Activated CD4-positive, alpha-beta T cell treated with anti-CD3 and anti-CD28 coated beads, Interleukin-2, amount 10 ng/mL, durations not matched to agents 7 days and 5 days (primary cell): ENCODE measurements around the gene ZNF428. TPM values are rescaled to one million over a fixed set of nuclear protein-coding genes. Genes with fewer than 3 reads are reported as not detected.
"Not testable (repeated sequence)": the region's sequence is repeated elsewhere in the genome, so short reads cannot be mapped to it uniquely, and the experiment has no call there.

Experiments
- CTCF ChIA-PET: fragments of 350-600 bp; sonication (Branson Sonifier 250); formaldehyde crosslinking; loops from one replicate; lab custom pipeline; 2021; ENCODE audit warnings: antibody characterized with exemption; lab: Charles Lee
- POLR2A ChIA-PET: fragments of 350-600 bp; sonication (Branson Sonifier 250); formaldehyde crosslinking; loops from one replicate; lab custom pipeline; 2021; ENCODE audit warnings: antibody characterized with exemption; lab: Charles Lee
- DNase-seq: peaks from one replicate; pipeline ENCODE4 v3.0.0-alpha.2; 2020
- H3K27ac Mint-ChIP-seq: one replicate; pipeline ENCODE4 v1.8.0; 2021; ENCODE audit warnings: mild to moderate bottlenecking, moderate library complexity, mixed read lengths
- H3K27me3 Mint-ChIP-seq: one replicate; pipeline ENCODE4 v1.8.0; 2021; ENCODE audit warnings: mixed read lengths
- H3K36me3 Mint-ChIP-seq: one replicate; pipeline ENCODE4 v1.8.0; 2021; ENCODE audit warnings: low read depth, mixed read lengths
- H3K4me1 Mint-ChIP-seq: one replicate; pipeline ENCODE4 v1.8.0; 2021; ENCODE audit warnings: mixed read lengths
- H3K4me3 Mint-ChIP-seq: one replicate; pipeline ENCODE4 v1.8.0; 2021; ENCODE audit warnings: mild to moderate bottlenecking, moderate library complexity, mixed read lengths
- H3K9me3 Mint-ChIP-seq: one replicate; pipeline ENCODE4 v1.8.0; 2021; ENCODE audit warnings: mixed read lengths
- total RNA-seq, 2 experiments: library from RNA; stranded (reverse); gene quantifications; one replicate each; pipeline ENCODE4 v1.2.3, GENCODE V29; 2021

The ZNF428 gene
- total RNA-seq, 2 experiments from 2014 or later: 24.5 to 30.5 TPM

DNA sequence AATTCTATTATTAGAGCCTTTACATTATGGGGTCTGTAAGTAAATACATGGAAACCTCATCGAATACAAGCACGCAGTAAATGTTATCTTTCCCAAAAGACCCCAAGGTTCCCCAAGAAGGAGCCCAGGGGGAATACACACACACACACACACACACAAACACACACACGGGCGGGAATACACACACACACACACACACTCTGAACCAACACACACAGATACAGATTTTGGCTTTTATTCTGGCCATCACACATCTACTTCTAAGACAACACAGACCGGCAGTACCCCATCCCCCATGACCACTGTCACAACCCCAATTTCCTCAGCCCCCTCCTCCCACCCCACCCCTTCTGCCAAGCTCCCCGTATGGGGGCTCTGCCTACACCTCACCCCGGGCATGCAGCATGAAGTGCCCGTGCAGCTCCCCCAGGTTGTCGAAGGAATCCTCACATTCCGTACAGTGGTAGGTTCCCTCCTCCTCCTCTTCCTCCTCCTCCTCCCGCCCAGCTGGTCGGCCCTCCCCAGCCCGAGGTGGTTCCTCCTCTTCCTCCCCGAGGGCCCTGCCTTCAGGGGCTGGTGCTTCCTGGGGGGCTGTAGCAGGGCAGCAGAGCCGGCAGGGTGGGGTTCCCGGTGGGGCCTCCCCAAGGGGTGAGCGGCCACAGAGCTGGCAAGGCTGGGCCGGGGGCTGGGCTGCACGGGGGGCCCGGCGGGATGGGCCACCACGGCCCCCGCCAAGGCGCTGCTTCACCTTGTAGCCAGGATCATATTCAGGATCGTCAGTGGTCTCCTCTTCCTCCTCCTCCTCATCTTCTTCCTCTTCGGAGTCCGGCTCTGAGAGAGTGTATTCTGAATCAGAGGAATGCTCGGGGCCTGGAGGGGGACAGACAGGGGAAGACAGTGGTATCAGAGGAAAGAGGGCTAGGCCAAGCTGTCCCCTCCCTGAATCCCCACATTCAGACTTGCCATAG, 11.9 kb downstream of the ZNF428 start:
- Mint-ChIP-seq H3K36me3 (peaks cover 11% of the 10 kb centered on the region), H3K4me3 (no peak overlapping the region), H3K27me3 (no peaks in the 10 kb centered on the region), H3K4me1 (peaks cover 3% of the 10 kb centered on the region), H3K9me3 (no peaks in the 10 kb centered on the region), H3K27ac (peak overlapping the region; percentile 50)
- DNase-seq: no peak
- CTCF ChIA-PET: interaction anchor here (0.7 to 1.0 kb wide), 2 partner anchors 8 to 13 kb away, joined by 3 to 4 read pairs; no protein-coding TSS in a partner anchor
- POLR2A ChIA-PET: no interaction called here

DNA sequence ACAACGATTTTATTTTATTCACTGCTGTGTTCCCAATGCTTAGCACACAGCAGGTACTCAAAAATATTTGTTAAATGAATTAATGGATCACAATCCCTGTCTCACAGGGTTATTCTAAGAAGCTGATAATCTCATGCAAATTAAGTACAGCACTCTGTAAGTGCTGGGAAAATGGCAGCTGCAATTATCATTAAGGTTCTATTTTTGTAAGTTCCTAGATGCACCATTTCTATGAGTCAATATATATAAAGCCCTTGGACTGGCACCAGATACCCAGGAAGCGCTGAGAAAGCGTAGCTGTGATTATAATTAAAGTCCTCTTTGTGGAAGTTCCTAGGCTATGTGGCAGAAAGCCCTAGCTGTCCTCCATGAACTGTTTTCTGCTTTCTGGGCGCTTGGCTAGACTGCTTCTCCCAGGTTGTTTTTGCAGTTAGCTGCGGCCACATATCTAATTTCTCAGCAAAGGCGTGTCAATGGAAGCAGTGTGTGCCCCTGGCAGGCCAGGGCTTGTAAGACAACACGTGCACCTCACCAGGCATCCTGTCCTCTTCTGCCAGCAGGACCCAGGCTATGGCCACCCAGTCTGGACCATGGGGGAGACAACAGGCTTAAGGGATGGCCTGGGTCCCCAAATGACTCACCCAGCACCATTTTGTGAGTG, 12.7 kb downstream of the ZNF428 start:
- Mint-ChIP-seq H3K27ac (no peak overlapping the region), H3K4me1 (peaks cover 3% of the 10 kb centered on the region), H3K27me3 (no peaks in the 10 kb centered on the region), H3K36me3 (peaks cover 5% of the 10 kb centered on the region), H3K4me3 (no peak overlapping the region), H3K9me3 (no peaks in the 10 kb centered on the region)
- no peak for DNase-seq
- POLR2A ChIA-PET: no interaction called here
- CTCF ChIA-PET: interaction anchor here (0.7 to 2.7 kb wide), 4 partner anchors 9 to 52 kb away, joined by 3 to 15 read pairs (median 6); partner anchors contain the start of gene IRGQ

DNA sequence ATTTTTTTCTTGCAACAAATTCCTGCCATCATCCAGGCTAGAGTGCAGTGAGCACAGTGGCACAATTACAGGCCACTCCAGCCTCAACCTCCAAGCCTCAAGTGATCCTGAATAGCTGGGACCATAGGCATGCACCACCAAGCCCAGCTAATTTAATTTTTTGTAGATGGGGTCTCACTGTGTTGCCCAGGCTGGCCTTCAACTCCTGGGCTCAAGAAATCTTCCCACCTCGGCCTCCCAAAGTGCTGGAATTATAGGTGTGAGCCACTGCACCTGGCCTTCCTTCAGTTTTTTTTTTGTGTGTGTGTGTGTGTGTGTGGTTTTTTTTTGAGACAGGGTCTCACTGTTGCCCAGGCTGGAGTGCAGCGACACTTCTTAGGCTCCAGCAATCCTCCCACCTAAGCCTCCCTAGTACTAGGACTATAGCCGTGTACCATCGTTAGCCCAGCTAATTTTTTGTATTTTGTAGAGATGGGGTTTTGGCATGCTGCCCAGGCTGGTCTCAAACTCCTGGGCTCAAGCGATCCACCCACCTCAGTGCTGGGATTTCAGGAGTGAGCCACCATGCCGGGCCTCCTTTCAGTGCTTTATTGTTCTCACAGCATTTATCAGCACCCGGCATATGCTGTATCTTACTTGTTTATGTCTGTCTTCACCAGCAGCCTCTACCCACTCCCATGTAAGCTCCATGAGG, 13.4 kb downstream of the ZNF428 start:
- peak overlapping the region; percentile 41 for H3K27ac Mint-ChIP-seq
- ChIA-PET POLR2A (no interaction called here), CTCF (interaction anchor here (1.0 to 2.7 kb wide), 3 partner anchors 9 to 51 kb away, joined by 3 to 15 read pairs (median 8); partner anchors contain the start of gene IRGQ)
- H3K4me3 Mint-ChIP-seq: no peak overlapping the region
- peaks cover 8% of the 10 kb centered on the region for H3K36me3 Mint-ChIP-seq
- peaks cover 3% of the 10 kb centered on the region for H3K4me1 Mint-ChIP-seq
- H3K27me3 Mint-ChIP-seq: no peaks in the 10 kb centered on the region
- no peak for DNase-seq
- no peaks in the 10 kb centered on the region for H3K9me3 Mint-ChIP-seq

DNA sequence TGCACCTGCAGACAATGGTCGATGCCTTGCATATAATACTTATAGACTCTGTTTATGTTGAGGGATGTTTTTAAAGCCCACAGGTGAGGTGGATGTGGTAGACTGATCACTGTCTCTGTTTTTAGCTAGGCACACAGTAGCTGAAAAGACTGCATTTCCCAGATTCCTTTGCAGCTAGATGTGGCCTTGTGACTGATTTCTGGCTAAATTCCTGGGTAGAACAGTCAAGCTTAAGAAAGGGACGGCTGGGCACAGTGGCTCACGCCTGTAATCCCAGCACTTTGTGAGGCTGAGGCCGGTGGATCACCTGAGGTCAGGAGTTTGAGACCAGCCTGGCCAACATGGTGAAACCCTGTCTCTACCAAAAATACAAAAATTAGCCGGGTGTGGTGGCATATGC, 19.1 kb downstream of the ZNF428 start:
- H3K27me3 Mint-ChIP-seq, POLR2A ChIA-PET, H3K4me3 Mint-ChIP-seq, H3K9me3 Mint-ChIP-seq, H3K27ac Mint-ChIP-seq, DNase-seq: not testable (repeated sequence)
- Mint-ChIP-seq H3K36me3 (peaks cover 10% of the 10 kb centered on the region), H3K4me1 (peaks cover 24% of the 10 kb centered on the region)
- CTCF ChIA-PET: interaction anchor here (0.8 kb wide), 1 partner anchor 9 kb away, joined by 4 read pairs; no protein-coding TSS in a partner anchor

DNA sequence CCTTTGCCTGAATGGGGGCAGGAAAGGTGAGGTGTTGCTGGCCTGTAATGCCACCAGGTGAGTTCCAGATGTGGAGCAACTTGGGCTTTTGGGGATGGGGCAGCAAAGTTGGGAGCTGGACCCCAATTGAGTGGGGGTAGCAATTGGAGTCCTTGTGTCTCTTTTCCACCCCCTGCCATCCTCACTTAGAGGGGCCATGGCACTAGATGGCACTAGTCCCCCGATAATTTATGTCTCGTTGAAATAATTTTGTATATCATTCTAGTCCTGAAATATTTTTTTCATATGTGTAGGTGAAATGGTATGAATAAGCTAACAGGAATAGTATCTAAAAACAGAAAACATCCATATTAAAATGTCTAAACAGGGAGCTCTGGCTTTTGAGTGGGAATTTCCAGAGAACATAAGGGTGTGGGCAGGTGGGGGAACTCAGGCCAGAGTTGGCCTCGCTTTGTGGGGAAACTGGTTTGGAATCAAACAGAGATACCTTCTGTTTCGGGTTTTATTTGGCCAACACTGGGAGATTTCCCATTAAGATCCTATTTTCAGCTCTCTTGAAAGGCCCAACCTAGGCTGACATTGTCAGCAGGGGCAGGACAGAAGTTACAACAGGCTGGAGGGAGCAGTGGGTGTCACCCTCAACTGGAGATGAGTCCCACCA, 19.7 kb downstream of the ZNF428 start:
- H3K4me3 Mint-ChIP-seq: no peak overlapping the region
- no peak overlapping the region for H3K27ac Mint-ChIP-seq
- H3K27me3 Mint-ChIP-seq: no peaks in the 10 kb centered on the region
- no peaks in the 10 kb centered on the region for H3K9me3 Mint-ChIP-seq
- no peak for DNase-seq
- ChIA-PET POLR2A (no interaction called here), CTCF (interaction anchor here (0.9 kb wide), 1 partner anchor 16 kb away, joined by 5 read pairs; no protein-coding TSS in a partner anchor)
- H3K4me1 Mint-ChIP-seq: peaks cover 24% of the 10 kb centered on the region
- peaks cover 10% of the 10 kb centered on the region for H3K36me3 Mint-ChIP-seq

DNA sequence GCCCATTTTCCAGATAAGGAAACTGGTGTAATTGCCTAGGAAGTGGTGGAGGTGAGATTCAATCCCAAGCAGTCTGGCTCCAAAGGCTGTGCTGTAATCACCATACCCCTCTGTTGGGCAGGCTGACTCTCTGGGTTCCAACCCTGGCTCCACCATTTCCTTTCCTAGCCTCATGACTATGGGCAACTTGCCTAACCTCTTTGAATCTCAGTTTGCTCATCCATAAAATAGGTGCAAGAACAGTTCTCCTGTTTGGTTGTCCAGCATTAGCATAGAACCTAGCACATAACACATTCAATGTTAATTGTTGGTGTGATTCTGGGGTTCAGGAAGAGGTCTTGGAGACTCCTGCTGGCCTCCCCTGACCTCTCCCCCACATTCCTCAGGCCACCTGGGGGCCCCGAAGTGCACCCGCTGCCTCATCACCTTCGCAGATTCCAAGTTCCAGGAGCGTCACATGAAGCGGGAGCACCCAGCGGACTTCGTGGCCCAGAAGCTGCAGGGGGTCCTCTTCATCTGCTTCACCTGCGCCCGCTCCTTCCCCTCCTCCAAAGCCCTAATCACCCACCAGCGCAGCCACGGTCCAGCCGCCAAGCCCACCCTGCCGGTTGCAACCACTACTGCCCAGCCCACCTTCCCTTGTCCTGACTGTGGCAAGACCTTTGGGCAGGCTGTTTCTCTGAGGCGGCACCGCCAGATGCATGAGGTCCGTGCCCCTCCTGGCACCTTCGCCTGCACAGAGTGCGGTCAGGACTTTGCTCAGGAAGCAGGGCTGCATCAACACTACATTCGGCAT, 20.8 kb downstream of the ZNF428 start:
- no peak overlapping the region for H3K27ac Mint-ChIP-seq
- no peak for DNase-seq
- no peaks in the 10 kb centered on the region for H3K27me3 Mint-ChIP-seq
- H3K9me3 Mint-ChIP-seq: no peaks in the 10 kb centered on the region
- H3K36me3 Mint-ChIP-seq: peaks cover 13% of the 10 kb centered on the region
- peak overlapping the region; percentile 88 for H3K4me3 Mint-ChIP-seq
- CTCF ChIA-PET: interaction anchor here (0.9 to 1.0 kb wide), 2 partner anchors 17 to 43 kb away, joined by 3 to 5 read pairs; no protein-coding TSS in a partner anchor
- POLR2A ChIA-PET: no interaction called here
- H3K4me1 Mint-ChIP-seq: peaks cover 28% of the 10 kb centered on the region

DNA sequence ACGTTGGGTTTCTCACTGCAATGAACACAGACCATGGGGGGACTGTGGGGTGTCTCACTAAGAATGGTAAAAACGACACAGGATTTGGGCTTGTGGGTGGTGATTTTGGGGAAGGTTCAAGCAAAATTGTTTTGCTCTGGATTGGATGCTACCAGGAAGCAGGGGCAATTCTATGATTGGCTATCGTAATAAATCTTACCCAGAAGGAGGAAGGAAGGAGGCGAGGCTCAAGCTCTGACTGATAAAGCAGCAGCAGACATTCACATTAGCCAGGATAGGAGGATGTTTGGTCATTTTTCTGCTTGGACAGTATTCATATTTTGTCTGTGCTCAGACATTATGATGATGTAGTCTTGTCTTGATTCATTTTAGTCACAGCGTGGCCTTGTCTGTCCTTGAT, 21.6 kb downstream of the ZNF428 start:
- Mint-ChIP-seq H3K27me3 (no peaks in the 10 kb centered on the region), H3K4me1 (peaks cover 34% of the 10 kb centered on the region), H3K4me3 (peak overlapping the region; percentile 88), H3K27ac (peak overlapping the region; percentile 69), H3K9me3 (no peaks in the 10 kb centered on the region), H3K36me3 (peaks cover 17% of the 10 kb centered on the region)
- ChIA-PET CTCF (interaction anchor here (1.0 to 2.2 kb wide), 4 partner anchors 12 to 212 kb away, joined by 3 to 5 read pairs (median 4); no protein-coding TSS in a partner anchor), POLR2A (no interaction called here)
- no peak for DNase-seq

DNA sequence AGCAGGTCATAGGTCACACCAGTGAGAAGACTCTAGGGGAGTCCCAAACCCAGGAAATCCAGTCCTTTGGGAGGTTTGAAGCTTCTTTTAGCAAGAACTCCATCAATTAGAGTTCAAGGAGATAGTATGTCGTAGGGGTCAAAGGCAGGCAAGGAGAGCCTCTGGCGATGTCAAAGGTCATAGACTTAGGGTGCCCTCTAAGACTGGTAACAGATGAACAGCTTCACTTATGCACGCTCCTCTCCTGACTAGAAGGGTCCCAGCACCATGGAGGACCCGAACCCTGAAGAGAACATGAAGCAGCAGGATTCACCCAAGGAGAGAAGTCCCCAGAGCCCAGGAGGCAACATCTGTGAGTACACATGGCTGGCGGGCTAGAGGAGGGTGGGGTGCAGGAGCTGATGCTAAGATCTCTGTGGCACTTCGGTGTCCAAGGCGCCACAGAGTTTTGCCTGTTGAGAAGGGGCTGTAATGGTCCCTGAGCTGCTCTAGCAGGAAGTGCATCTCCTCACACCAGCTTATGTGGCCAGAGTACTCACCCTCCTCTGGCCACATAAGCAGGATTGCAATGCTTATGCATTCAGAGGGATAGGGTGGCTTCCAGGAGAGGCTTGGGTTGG, 22.5 kb downstream of the ZNF428 start:
- H3K27me3 Mint-ChIP-seq: no peaks in the 10 kb centered on the region
- DNase-seq: no peak
- H3K9me3 Mint-ChIP-seq: no peaks in the 10 kb centered on the region
- peak overlapping the region; percentile 99 for H3K27ac Mint-ChIP-seq
- CTCF ChIA-PET: interaction anchor here (1.0 to 3.5 kb wide), 7 partner anchors 13 to 213 kb away, joined by 3 to 51 read pairs (median 4); no protein-coding TSS in a partner anchor
- H3K4me1 Mint-ChIP-seq: peaks cover 34% of the 10 kb centered on the region
- peak overlapping the region; percentile 88 for H3K4me3 Mint-ChIP-seq
- POLR2A ChIA-PET: no interaction called here
- peaks cover 20% of the 10 kb centered on the region for H3K36me3 Mint-ChIP-seq

DNA sequence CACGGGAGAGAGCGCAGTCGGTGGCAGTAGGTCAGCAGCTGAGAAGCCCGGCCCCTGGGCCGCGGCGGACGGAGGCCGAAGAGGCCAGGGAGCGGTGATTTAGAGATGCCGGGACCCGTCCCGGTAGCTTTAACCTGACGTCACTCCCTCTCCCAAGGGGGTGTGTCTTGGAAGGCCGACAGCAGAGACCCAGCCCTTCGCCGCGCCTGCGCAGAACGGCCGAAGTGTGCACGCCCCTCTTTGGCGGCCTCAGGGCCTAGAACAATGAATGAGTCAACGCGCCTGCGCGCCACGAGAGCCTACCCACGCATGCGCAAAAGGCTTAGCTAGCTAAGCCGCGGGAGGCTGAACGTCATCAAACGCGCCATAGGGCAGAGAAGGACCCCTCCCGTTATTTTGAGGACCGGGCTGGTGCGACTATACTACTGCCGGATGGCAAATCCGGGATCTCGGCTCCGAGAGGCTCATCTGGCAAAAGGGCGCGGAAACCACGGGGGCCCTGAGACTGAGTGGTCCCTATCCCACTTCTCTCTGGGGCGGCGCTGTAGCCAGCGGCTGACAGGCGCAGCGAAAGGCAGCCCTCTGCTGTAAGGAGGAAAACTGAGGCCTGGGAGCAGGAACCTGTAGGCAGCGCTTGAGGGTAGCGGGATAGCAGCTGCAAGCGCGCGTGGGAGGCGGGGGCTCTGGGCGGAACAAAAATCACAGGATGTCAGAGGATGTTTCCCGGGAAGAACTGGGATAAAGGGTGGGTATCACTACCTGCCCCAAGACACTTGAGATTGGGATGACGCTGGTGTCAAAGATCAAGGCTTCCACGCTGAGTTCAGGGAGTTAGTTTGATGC, 23.2 kb downstream of the ZNF428 start, which contains the start of the genes IRGQ and ZNF576:
Gene IRGQ (minus strand): TSS at position 136 of the 843 bp plus-strand sequence. CDS start 796 bp downstream, outside the sequence.
Gene ZNF576 (plus strand): TSS at position 597 of the 843 bp plus-strand sequence. CDS start 514 bp downstream, outside the sequence.
- ChIA-PET POLR2A (interaction anchor here (0.8 kb wide), 1 partner anchor 65 kb away, joined by 3 read pairs; no protein-coding TSS in a partner anchor), CTCF (interaction anchor here (0.6 to 3.5 kb wide), 13 partner anchors 9 to 658 kb away, joined by 3 to 51 read pairs (median 4); partner anchors contain the start of gene ZNF575)
- peak within 1 kb of the TSS; percentile 88 for H3K4me3 Mint-ChIP-seq
- peak within 1 kb of the TSS; percentile 99 for H3K27ac Mint-ChIP-seq
- no peaks in the 10 kb centered on the region for H3K9me3 Mint-ChIP-seq
- peak; percentile 100 for DNase-seq
- H3K36me3 Mint-ChIP-seq: peaks cover 18% of the 10 kb centered on the region
- peaks cover 34% of the 10 kb centered on the region for H3K4me1 Mint-ChIP-seq
- no peaks in the 10 kb centered on the region for H3K27me3 Mint-ChIP-seq

DNA sequence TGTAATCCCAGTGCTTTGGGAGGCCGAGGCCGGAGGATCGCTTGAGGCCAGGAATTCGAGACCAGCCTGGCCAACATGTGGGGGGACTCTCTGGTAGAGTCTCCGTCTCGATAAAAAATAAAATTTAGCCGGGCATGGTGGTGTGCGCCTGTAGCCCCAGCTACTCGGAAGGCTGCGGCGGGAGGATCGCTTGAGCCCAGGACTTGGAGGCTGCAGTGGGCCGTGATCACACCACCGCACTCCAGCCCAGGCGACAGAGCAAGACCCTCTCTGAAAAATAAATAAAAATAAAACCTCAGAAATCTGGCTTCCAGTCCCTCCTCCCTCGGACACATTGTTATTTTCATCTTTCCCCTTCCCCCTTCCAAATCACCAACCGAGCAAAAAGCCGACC, 23.8 kb downstream of the ZNF428 start:
- H3K27ac Mint-ChIP-seq: peak overlapping the region; percentile 99
- H3K36me3 Mint-ChIP-seq: peaks cover 19% of the 10 kb centered on the region
- CTCF ChIA-PET: interaction anchor here (0.8 to 3.5 kb wide), 21 partner anchors 9 to 170 kb away, joined by 3 to 51 read pairs (median 6); partner anchors contain the start of gene ZNF575
- DNase-seq: no peak
- POLR2A ChIA-PET: interaction anchor here (0.8 to 1.3 kb wide), 2 partner anchors 62 to 64 kb away, joined by 3 to 5 read pairs; no protein-coding TSS in a partner anchor
- H3K4me3 Mint-ChIP-seq: peak overlapping the region; percentile 88
- peaks cover 34% of the 10 kb centered on the region for H3K4me1 Mint-ChIP-seq
- H3K27me3 Mint-ChIP-seq: no peaks in the 10 kb centered on the region
- no peaks in the 10 kb centered on the region for H3K9me3 Mint-ChIP-seq
